ENCODE measurements around the gene GALNT18. TPM values are rescaled to one million over a fixed set of nuclear protein-coding genes. Genes with fewer than 3 reads are reported as not detected.

Gene GALNT18
- total RNA-seq, 2 experiments from 2014 or later = 3.6 to 3.8 TPM

DNA sequence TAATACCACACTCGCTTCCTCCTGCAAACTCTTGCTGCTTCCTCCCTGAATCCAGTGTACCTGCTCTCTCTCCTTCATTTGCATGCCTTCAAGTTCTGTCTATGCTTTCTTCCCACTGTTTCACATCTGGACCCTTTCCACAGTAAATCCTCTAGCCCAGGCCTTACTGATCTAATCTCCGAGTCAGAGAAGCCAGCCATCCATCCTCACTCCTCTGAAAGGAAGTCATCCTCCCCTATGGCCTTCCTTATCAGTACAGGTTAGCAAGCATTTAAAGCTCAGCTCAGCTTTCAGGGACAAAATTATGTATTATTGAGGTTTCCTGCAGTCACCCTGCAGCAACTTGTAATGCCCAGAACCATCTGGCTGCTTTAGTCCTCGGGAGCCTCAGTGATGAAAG is 116.1 kb downstream of the GALNT18 start:
- CTCF ChIA-PET = no interaction called here
- POLR2A ChIA-PET = no interaction called here

DNA sequence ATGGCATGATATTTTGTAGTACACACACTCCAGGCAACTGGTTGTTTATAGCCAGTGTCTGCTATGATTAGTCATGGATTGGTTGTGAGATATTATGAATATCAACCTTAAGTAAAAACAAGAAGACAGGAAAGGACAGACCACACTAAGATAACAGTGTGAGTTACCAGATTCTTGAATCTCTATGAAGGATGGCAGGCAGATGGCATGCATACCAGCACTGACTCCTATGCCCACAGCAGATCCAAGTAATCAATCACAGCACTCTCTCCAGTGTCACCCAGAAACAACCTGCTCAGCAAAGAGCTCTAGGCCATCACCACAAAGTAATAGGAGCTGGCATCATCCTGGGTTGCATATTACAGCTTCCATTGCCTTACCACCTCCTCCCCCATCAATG is 116.6 kb downstream of the GALNT18 start:
- CTCF ChIA-PET = no interaction called here
- POLR2A ChIA-PET = no interaction called here

DNA sequence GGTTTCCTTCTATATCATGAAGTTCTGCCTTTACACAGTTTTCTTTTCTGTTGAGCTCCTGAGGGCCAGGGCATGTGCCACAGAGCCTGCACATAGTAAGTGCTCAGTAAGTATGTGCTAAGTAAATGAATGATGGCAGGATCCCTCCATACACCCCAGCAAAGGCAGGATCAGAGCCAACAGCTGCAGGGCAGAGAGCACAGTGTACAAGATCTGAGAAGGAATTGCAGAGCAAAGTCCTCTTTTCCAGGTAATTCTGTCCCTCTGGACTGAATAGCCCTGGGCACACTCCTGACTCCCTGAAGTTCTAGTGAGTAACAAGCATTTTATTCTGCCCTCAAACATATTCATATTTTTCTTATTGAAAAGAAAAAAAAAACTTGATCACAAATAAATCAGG is 117.7 kb downstream of the GALNT18 start:
- CTCF ChIA-PET = no interaction called here
- POLR2A ChIA-PET = no interaction called here

DNA sequence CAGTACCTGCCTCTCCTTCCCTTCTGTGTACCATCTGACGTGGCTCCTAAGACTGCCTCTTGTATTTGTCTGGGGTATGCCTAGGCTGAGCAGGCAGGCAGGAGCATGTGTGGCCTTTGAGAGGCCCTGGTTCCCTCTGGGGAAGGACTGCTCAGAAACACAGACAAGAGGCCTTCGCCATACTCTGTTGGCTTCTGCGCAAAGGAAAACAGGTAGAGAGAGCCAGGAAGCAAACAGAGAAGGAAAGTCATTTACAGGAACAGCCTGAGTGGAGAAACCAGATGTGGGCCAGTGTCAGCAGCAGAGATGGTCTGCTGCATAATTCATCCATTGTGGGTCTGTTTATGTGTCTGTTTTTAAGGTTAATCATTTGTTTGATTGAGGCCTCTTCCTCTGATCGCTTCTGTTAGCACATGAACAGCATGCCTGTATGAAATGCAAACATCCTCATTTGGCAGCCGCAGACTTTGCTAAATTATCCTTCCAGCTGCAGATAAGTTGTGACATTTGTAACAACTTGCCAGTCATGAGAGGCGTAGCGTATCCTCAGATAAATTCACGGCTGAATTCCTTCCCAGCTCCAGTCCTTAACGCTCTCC is 119.4 kb downstream of the GALNT18 start:
- POLR2A ChIA-PET = interaction anchor here (0.5 kb wide), 1 partner anchor 272 kb away, joined by 3 read pairs; no protein-coding TSS in a partner anchor
- CTCF ChIA-PET = no interaction called here

DNA sequence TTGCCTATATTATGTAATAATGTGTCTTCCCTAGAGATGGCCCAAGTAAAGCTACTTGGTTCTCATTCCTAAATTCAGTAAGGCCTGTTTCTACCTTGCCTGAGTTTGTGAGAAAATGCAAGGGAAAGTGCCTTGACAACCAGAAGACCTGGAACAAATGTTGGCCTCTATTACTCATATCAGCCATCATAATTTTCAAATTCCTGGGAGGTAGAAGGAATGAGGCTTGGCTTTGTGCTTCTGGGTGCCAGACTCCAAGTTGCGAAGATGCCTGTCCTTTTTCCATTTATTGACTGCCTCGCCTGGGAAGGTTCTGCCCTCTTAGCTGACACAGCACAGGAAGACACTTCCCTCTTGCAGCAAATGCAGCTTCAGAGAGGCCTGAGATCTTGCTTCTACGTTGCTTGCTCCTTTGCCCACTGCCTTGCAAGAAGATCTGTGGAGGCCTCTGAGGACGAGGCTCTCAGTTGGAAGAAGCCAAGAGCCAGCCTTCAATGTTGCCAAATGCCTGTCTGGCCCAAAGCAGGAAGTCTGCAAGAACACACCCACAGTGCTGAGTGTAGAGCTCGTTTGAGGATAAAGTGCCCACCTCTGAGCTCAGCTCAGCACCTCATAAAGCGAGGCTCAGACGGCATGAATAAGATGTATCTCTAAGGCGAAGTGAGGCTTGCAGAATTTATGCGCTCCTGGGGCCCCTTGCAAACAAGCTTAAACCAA is 120.1 kb downstream of the GALNT18 start:
- ChIA-PET POLR2A (interaction anchor here (0.5 kb wide), 1 partner anchor 273 kb away, joined by 3 read pairs; no protein-coding TSS in a partner anchor), CTCF (no interaction called here)

DNA sequence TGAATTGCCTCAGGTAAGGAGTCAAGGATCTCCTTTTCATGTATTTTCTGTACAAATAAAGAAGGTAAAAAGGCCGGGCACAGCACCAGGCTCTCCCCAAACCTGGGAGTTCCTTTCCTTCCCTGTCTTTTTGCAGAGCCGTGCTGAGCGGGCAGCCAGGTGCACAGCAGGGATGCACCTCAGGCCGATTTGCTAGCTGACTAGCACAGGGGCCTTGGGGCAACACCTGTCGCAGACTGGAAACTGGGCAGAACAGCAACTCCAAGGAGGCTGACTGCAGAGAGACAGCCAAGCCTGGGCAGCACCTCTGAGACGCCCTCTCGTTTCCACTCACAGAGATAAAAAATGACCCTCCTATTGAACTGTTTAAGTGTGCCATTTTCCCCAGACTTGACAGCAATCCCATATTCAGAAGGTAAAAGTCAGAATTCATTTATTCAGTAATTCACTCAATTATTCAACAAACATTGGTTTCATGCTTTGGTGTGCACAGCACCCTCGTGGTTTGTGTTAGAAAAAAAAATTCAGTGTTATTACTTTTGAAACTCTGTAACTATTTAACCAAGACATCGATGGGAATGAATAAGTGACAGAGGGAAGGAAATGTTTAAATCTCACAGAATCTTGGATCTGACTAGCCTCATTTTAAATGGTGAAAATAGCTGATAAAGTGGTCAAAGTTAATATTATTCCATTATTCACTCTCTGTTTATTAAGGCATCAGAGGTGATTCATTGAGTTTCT is 120.9 kb downstream of the GALNT18 start:
- ChIA-PET CTCF (no interaction called here), POLR2A (no interaction called here)

DNA sequence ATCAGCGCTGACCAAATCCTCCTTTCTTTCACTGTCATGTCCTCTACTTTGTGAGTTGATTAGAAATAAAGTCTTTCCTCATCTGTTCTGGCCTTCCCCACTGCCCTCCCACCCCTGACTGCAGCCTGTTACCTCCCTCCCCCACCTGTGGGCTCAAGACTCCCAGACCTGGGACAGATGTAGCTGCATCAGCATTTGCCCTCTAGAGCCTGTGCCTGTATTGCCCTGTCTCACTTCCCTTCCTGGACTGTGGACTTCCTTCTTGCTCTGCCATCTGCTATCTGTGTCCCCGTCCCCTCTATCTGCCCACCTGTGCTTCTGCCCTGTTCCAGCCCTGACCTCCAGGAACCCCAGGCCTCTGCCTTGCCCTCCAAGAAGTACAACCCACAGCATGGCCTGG is 122.5 kb downstream of the GALNT18 start:
- ChIA-PET CTCF (no interaction called here), POLR2A (no interaction called here)

DNA sequence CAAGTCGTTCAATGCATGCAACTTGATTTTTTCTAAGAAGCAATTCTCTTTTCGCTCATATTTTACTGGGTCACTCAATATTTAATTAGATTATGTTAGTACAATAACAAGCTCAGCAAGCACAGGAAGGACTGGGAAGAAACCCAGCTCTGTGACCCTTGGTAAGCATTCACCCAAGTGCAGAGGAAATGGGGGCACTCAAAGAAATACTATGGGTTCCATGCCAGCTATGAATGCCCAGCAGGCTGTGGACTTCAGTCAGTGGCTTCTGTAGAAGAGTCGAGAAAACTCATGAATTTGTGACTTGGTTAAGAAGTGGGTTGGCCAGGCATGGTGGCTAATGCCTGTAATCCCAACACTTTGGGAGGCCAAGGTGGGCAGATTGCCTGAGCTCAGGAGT is 123.6 kb downstream of the GALNT18 start:
- CTCF ChIA-PET = no interaction called here
- POLR2A ChIA-PET = no interaction called here

DNA sequence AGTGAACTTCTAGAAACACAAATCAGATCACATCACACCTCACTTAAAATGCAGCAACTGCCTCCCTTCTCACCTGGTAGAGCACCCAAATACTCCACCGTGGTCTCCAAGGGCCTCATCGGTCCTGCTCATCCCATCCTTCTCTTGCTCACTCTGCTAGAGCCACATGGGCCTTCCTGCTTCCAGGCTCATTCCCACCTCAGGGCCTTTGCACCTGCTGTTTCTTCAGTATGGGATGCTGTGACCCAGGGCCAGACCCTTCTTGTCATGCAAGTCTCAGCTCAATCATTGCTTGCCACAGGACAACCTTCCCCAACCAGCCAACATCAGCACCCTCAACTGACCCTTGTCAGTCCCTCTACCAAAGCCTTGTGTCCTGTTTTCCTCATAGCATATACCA is 124.9 kb downstream of the GALNT18 start:
- CTCF ChIA-PET = no interaction called here
- POLR2A ChIA-PET = no interaction called here

DNA sequence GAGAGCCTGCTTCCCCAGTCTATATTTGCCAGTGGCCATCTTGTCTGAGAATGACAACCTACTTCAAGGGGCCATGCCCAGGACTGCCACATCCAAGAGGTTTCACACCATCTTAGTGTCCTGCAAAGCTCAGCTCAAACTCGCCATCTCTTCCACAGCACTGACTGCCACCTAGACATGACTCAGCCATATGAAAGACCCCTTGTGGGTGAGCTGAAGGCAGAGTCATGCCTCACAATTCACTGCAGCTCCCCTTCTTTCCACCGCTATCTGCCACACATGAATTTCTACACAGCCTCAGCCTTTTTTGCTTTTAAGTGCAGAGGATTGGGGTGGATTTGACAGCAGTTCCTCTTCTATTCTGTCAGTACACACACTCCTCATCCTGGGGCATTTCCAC is 127.5 kb downstream of the GALNT18 start:
- ChIA-PET POLR2A (no interaction called here), CTCF (no interaction called here)

DNA sequence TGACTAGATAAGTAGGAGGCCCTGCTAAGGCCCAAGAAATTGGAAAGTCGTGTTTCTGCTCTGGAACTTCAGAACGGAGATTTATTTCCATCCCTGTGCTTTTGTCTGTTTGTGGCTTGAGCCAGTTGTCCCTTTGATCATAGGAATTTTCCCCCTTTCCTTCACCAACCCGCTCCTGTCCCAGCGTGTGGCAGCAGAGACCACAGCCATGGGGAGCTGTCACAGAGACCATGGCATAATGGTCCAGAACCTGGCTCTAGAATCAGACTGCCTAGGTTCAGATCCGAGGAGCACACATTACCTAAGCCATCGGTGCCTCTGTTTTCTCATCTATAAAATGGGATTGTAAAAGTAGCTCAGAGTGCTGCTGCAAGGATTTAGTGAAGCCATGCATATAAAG is 128.1 kb downstream of the GALNT18 start:
- ChIA-PET POLR2A (no interaction called here), CTCF (interaction anchor here (0.6 kb wide), 1 partner anchor 1176 kb away, joined by 3 read pairs; no protein-coding TSS in a partner anchor)

DNA sequence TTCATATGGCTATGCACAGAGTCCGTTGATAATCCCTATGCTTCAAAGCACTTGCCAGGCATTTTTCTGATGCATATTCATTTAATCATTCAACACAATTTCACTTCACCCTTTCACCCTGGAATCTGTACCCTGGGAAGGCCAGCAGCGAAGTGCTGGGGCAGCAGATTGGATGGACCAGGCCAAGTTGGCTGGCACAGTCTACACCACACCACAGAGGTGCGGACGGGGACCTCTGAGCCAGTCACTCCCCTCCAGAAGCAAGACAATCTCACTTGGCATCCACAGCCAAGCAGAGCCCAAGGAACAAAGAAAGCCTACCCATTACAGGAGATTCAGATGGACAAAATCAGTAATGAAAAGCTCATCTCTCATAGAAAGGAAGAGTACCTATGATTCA is 130.2 kb downstream of the GALNT18 start:
- POLR2A ChIA-PET = no interaction called here
- CTCF ChIA-PET = no interaction called here

DNA sequence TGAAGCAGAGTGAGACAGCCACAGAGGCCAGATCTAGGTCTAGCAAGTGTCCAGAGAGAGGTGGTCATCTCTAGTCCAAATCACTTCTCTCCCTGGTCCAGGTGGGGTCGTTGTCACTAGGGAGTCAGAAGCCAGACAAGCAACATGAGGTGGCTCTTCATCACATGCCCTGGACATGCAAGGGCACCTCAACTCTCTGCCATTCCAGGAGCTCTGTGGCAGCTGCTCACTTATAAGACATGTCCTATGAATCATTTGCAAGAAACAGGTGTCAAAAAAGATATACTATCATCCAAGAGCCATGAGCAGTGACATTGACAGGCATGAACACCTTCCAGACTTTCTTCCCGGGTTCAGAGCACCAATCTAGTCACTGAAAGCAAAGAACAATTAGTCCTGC is 130.8 kb downstream of the GALNT18 start:
- ChIA-PET POLR2A (no interaction called here), CTCF (no interaction called here)

DNA sequence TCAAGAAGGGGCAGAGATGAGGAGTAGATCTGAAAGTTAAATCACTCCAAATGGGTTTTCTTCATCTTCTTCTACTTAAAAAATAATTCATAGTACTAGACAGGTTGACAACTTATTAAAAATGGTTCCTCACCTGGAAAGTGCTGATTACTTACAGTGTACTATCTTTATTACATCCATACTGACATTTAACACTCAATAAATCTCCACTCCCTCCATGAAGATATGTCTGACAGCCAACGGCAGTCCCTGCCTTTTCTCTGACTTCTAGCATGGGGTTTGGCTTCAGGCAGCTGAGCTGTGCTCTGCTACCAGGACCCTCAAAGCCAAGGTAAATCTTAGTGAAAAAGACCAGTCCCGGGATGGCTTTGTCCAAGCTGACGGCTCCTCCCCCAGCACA is 135.4 kb downstream of the GALNT18 start:
- CTCF ChIA-PET = no interaction called here
- POLR2A ChIA-PET = no interaction called here

DNA sequence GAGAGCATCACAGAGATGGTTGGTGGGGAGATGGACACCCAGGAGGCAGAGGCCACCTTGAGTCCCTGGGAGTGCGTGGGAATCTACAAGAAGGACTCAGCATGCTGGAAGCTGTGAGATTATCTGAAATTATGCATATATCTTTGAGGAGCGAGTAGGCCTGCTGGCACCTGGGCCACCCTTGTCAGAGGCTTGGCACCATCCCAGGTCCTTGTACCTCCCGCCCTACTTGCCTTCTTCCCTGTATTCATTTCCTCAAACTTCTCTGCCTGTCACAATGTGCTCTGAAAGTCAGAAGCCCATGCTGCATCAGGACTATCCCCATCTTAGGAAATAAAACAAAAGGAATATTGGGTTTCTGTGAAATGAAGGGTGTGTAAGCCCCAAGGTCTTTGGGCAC is 135.8 kb downstream of the GALNT18 start:
- ChIA-PET CTCF (no interaction called here), POLR2A (no interaction called here)

DNA sequence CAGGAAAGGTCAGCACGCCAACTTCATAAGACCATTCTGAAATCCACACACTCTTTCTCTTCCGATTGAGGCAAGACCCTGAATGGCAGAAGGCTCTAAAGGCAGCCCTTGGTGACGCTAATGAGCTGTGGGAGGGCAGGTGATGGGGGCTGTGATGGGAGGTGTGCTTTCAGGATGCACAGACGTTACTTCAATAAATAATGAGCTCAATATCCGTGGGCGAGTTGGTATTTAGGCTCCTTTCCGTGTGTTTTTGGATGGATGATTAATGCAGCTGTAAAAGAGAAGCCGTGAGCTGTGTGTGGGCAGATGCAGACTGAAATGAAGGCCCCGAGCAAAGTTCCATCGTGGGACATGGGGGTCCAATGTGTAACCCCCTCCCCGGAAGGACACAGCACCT is 138.2 kb downstream of the GALNT18 start:
- CTCF ChIA-PET = no interaction called here
- POLR2A ChIA-PET = no interaction called here

DNA sequence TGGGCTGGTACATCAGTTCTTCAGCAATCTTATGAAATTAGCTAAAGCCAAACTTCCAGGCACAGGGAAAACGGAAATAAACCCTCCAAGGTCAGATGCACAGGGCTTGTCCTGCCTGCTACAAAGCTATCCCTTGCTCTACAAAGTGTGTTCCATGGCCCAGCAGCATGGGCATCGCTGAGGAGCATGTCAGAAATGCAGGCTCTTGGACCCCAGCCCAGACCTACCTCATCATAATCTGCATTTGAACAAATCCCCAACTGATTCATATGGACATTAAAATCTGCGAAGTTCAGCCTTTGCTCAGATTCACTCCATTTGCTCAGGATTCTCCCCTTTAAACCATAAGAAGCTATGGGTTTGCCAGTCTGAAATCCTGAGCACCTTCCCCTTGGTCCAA is 139.1 kb downstream of the GALNT18 start:
- CTCF ChIA-PET = no interaction called here
- POLR2A ChIA-PET = no interaction called here

DNA sequence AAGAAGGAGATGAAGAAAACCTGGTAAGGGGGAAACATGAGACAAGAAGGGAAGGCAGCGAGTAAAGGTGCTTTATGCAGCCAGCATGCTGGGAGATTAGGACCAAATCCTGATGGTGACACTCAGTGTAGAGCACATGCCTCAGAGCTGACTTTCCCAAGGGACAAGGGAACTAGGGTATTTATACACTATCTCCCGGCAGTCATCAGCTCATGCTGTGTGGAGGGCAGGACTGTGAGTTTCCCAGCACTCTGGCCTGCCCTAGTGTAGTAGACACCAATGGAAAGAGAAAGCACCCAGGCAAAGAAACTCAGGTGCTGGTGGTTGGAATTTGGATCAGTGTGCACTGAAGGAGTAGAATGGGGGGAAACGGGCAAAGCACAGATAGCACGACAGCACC is 140.4 kb downstream of the GALNT18 start:
- POLR2A ChIA-PET = no interaction called here
- CTCF ChIA-PET = no interaction called here

DNA sequence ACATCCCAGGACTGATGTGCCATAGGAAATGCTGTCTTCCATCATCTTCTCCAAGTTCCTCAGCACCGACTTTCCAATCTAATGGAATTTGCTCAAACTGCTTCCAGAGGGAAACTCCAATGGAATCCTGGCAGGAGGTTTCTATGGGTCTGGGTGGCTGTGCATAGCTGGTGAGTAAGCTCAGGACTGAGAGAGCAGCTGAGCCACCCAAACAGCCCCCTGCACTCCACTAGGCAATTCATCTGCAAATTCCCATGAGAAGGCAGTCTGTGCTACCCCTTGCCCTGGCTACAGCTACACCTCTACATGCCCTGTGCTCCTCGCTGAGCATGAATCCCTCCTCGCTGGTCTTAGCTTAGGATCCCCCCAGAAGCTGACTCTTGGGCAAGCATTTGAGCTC is 140.8 kb downstream of the GALNT18 start:
- ChIA-PET CTCF (no interaction called here), POLR2A (no interaction called here)

DNA sequence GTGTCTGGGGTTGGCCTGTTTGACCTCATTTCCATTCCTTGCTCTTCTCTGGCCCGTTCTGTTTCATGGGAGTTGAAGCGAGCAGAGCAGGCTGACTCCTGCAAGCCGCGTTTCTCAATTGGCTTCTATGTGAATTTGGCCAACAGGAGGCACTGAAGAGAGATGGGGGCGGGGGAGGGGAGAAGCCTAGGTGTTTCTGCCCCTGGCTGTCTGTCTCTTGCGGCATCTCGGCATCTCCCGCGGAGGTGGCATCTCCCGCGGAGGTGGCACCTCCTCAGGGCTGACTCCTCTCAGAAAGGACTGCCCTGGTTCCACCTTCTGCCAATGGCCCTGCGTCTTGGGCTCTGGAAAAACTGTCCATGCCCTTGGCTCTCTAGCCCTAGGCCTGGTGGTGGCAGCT is 143.1 kb downstream of the GALNT18 start:
- CTCF ChIA-PET = no interaction called here
- POLR2A ChIA-PET = no interaction called here

DNA sequence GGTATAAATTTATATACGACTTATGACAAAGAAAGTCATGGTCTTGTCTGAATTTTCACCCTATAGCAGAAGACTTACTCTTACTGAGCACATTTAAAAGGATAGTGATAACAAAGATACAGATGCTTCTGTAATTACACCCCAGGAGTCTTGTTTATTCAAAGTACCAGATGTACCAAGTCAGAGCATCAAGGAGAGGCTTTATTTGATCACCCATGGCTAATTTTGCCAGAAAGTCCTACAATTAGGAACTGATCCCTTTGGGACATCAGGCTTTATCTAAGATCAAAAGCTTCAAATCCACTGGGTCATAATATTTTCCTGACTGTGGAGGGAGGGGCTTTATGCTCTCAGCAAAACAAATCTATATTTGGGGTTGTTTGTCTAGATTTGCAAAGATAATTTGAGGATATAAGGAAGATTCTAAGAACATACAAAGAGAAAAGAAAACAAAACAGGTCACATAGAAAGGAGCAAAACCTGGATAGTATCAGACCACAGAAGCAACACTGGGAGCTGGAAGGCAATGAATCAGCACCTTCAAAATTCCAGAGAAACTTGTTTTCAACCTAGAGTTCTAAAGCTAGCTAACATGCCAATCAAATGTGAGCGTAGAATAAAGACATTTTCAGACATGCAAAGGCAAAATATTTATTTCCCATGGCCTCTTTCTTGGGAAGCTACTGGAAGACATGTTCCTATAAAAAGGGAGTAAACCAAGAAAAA is 143.9 kb downstream of the GALNT18 start:
- CTCF ChIA-PET = no interaction called here

More for the DNA sequence above, 143.9 kb downstream of the GALNT18 start:
- POLR2A ChIA-PET = no interaction called here
